ENCODE data around the gene CHURC1. TPM values are rescaled to one million over a fixed set of nuclear protein-coding genes. Genes with fewer than 3 reads are reported as not detected.

The CHURC1 gene
- total RNA-seq, 1 donor from 2014 or later, result 51.6 TPM

GRCh38 chr14:64937171-64937820 lies 23.0 kb downstream of the CHURC1 start:
- H3K4me1 Mint-ChIP-seq (ENCODE audit: unreplicated experiment), result peaks cover 18% of the 10 kb centered on the region

GRCh38 chr14:64937821-64938193 lies 23.6 kb downstream of the CHURC1 start:
- no peaks in the 10 kb centered on the region for H3K27me3 Mint-ChIP-seq (ENCODE audit: unreplicated experiment)
- peaks cover 11% of the 10 kb centered on the region for H3K36me3 Mint-ChIP-seq (ENCODE audit: unreplicated experiment)
- DNase-seq (ENCODE audit: extremely low spot score, unreplicated experiment), result no peak
- no peak overlapping the region for H3K4me3 Mint-ChIP-seq (ENCODE audit: unreplicated experiment)
- TF ChIP-seq CTCF (IDR thresholded peaks at IDR 0.05), result peak; percentile 43
- H3K27ac Mint-ChIP-seq (ENCODE audit: unreplicated experiment), result no peak overlapping the region
- peaks cover 18% of the 10 kb centered on the region for H3K4me1 Mint-ChIP-seq (ENCODE audit: unreplicated experiment)
- no peaks in the 10 kb centered on the region for H3K9me3 Mint-ChIP-seq (ENCODE audit: unreplicated experiment)

More at GRCh38 chr14:64937171-64937820, 23.0 kb downstream of the CHURC1 start:
- no peak for TF ChIP-seq CTCF (IDR thresholded peaks at IDR 0.05)
- Mint-ChIP-seq H3K9me3 (ENCODE audit: unreplicated experiment) (no peaks in the 10 kb centered on the region), H3K36me3 (ENCODE audit: unreplicated experiment) (peaks cover 14% of the 10 kb centered on the region), H3K4me3 (ENCODE audit: unreplicated experiment) (no peak overlapping the region), H3K27ac (ENCODE audit: unreplicated experiment) (peak overlapping the region; percentile 1), H3K27me3 (ENCODE audit: unreplicated experiment) (no peaks in the 10 kb centered on the region)
- no peak for DNase-seq (ENCODE audit: extremely low spot score, unreplicated experiment)

GRCh38 chr14:64938972-64939816 lies 24.9 kb downstream of the CHURC1 start:
- DNase-seq (ENCODE audit: extremely low spot score, unreplicated experiment), result no peak
- Mint-ChIP-seq H3K9me3 (ENCODE audit: unreplicated experiment) (no peaks in the 10 kb centered on the region), H3K4me3 (ENCODE audit: unreplicated experiment) (no peak overlapping the region), H3K4me1 (ENCODE audit: unreplicated experiment) (peaks cover 18% of the 10 kb centered on the region), H3K27ac (ENCODE audit: unreplicated experiment) (no peak overlapping the region), H3K36me3 (ENCODE audit: unreplicated experiment) (peaks cover 11% of the 10 kb centered on the region), H3K27me3 (ENCODE audit: unreplicated experiment) (no peaks in the 10 kb centered on the region)
- TF ChIP-seq CTCF (IDR thresholded peaks at IDR 0.05), result no peak

GRCh38 chr14:64939817-64940190 lies 25.5 kb downstream of the CHURC1 start:
- Mint-ChIP-seq H3K9me3 (ENCODE audit: unreplicated experiment) (no peaks in the 10 kb centered on the region), H3K27me3 (ENCODE audit: unreplicated experiment) (no peaks in the 10 kb centered on the region), H3K4me1 (ENCODE audit: unreplicated experiment) (peaks cover 18% of the 10 kb centered on the region), H3K4me3 (ENCODE audit: unreplicated experiment) (no peak overlapping the region), H3K27ac (ENCODE audit: unreplicated experiment) (no peak overlapping the region), H3K36me3 (ENCODE audit: unreplicated experiment) (peaks cover 9% of the 10 kb centered on the region)
- TF ChIP-seq CTCF (IDR thresholded peaks at IDR 0.05), result no peak
- no peak for DNase-seq (ENCODE audit: extremely low spot score, unreplicated experiment)

GRCh38 chr14:64940336-64940910 lies 26.2 kb downstream of the CHURC1 start:
- no peak for TF ChIP-seq CTCF (IDR thresholded peaks at IDR 0.05)
- DNase-seq (ENCODE audit: extremely low spot score, unreplicated experiment), result no peak
- no peak overlapping the region for H3K4me3 Mint-ChIP-seq (ENCODE audit: unreplicated experiment)
- H3K9me3 Mint-ChIP-seq (ENCODE audit: unreplicated experiment), result no peaks in the 10 kb centered on the region
- no peak overlapping the region for H3K27ac Mint-ChIP-seq (ENCODE audit: unreplicated experiment)
- no peaks in the 10 kb centered on the region for H3K27me3 Mint-ChIP-seq (ENCODE audit: unreplicated experiment)
- peaks cover 9% of the 10 kb centered on the region for H3K36me3 Mint-ChIP-seq (ENCODE audit: unreplicated experiment)
- peaks cover 18% of the 10 kb centered on the region for H3K4me1 Mint-ChIP-seq (ENCODE audit: unreplicated experiment)
